ENCODE results near the gene PPP1R10. TPM values are rescaled to one million over a fixed set of nuclear protein-coding genes. Genes with fewer than 3 reads are reported as not detected.

The PPP1R10 gene
- total RNA-seq, 1 donor from 2014 or later = 112 TPM

DNA sequence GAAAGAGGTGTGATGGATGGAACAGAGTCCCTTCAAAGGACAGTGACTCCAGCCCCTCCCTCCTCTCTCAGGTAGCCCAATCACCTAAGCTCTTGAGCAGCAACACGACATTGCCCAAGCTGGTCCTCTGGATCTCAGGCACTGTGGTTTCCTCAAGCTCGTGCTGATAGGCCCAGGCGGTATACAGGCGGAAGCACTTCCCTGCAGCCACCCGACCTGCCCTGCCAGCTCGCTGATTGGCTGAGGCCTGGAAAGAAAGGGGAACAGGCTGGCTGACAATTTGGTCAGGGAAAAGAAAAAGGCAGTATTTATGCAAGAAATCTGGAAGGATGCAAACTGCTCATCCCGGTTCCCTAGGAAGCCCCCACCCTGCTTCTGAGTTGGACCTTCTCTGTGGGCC, 39.5 kb upstream of the PPP1R10 start:
- no peaks in the 10 kb centered on the region for H3K4me1 Mint-ChIP-seq
- H3K27ac Mint-ChIP-seq = no peak overlapping the region
- DNase-seq = no peak
- CTCF ChIA-PET = no interaction called here
- TF ChIP-seq, protein P1, sequence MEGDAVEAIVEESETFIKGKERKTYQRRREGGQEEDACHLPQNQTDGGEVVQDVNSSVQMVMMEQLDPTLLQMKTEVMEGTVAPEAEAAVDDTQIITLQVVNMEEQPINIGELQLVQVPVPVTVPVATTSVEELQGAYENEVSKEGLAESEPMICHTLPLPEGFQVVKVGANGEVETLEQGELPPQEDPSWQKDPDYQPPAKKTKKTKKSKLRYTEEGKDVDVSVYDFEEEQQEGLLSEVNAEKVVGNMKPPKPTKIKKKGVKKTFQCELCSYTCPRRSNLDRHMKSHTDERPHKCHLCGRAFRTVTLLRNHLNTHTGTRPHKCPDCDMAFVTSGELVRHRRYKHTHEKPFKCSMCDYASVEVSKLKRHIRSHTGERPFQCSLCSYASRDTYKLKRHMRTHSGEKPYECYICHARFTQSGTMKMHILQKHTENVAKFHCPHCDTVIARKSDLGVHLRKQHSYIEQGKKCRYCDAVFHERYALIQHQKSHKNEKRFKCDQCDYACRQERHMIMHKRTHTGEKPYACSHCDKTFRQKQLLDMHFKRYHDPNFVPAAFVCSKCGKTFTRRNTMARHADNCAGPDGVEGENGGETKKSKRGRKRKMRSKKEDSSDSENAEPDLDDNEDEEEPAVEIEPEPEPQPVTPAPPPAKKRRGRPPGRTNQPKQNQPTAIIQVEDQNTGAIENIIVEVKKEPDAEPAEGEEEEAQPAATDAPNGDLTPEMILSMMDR (IDR thresholded peaks at IDR 0.05) = no peak
- intact Hi-C loops (cut with micrococcal nuclease) = no loop called here
- H3K36me3 Mint-ChIP-seq (ENCODE audit: low read depth) = peaks cover 80% of the 10 kb centered on the region
- H3K27me3 Mint-ChIP-seq = no peaks in the 10 kb centered on the region
- ATAC-seq (ENCODE audit: low read depth) = no peak
- no peak overlapping the region for H3K4me3 Mint-ChIP-seq
- H3K9me3 Mint-ChIP-seq = no peaks in the 10 kb centered on the region
- POLR2A ChIA-PET = no interaction called here

GRCh38 chr6:30655743-30656094, 38.7 kb upstream of the PPP1R10 start:
- ChIA-PET POLR2A (no interaction called here), CTCF (no interaction called here)
- H3K27ac Mint-ChIP-seq = no peak overlapping the region
- no peak for ATAC-seq (ENCODE audit: low read depth)
- no peaks in the 10 kb centered on the region for H3K27me3 Mint-ChIP-seq
- TF ChIP-seq, protein P1 (IDR thresholded peaks at IDR 0.05) = no peak
- intact Hi-C loops (cut with micrococcal nuclease) = no loop called here
- DNase-seq = no peak
- H3K4me3 Mint-ChIP-seq = no peak overlapping the region
- H3K9me3 Mint-ChIP-seq = no peaks in the 10 kb centered on the region
- peaks cover 84% of the 10 kb centered on the region for H3K36me3 Mint-ChIP-seq (ENCODE audit: low read depth)
- peaks cover 8% of the 10 kb centered on the region for H3K4me1 Mint-ChIP-seq

GRCh38 chr6:30654798-30655742, 38.0 kb upstream of the PPP1R10 start:
- DNase-seq (no peak), ATAC-seq (ENCODE audit: low read depth) (no peak)
- ChIA-PET POLR2A (no interaction called here), CTCF (no interaction called here)
- H3K9me3 Mint-ChIP-seq = no peaks in the 10 kb centered on the region
- no peak overlapping the region for H3K27ac Mint-ChIP-seq
- intact Hi-C loops (cut with micrococcal nuclease) = no loop called here
- H3K4me3 Mint-ChIP-seq = no peak overlapping the region
- H3K27me3 Mint-ChIP-seq = no peaks in the 10 kb centered on the region
- peaks cover 81% of the 10 kb centered on the region for H3K36me3 Mint-ChIP-seq (ENCODE audit: low read depth)
- H3K4me1 Mint-ChIP-seq = peaks cover 8% of the 10 kb centered on the region
- TF ChIP-seq, protein P1 (IDR thresholded peaks at IDR 0.05) = no peak

GRCh38 chr6:30651143-30651542, 34.1 kb upstream of the PPP1R10 start:
- Mint-ChIP-seq H3K9me3 (no peaks in the 10 kb centered on the region), H3K36me3 (ENCODE audit: low read depth) (peaks cover 56% of the 10 kb centered on the region), H3K27ac (peak overlapping the region; percentile 82), H3K4me3 (peak overlapping the region; percentile 8), H3K27me3 (no peaks in the 10 kb centered on the region), H3K4me1 (peaks cover 23% of the 10 kb centered on the region)
- TF ChIP-seq, protein P1 (IDR thresholded peaks at IDR 0.05) = no peak
- intact Hi-C loops (cut with micrococcal nuclease) = no loop called here
- DNase-seq (no peak), ATAC-seq (ENCODE audit: low read depth) (no peak)
- ChIA-PET POLR2A (interaction anchor here (0.6 to 4.1 kb wide), 7 partner anchors 31 to 709 kb away, joined by 3 to 24 read pairs (median 5); no protein-coding TSS in a partner anchor), CTCF (interaction anchor here (1.8 kb wide), 1 partner anchor 80 kb away, joined by 6 read pairs; no protein-coding TSS in a partner anchor)

Data from activated B cell treated with CpG ODN at 0.5 μM for 24 hours (primary cell).